ENCODE measurements around the gene SPNS3. TPM values are rescaled to one million over a fixed set of nuclear protein-coding genes. Genes with fewer than 3 reads are reported as not detected.

Gene SPNS3
- total RNA-seq, 1 experiment from 2014 or later = 1.2 TPM

DNA sequence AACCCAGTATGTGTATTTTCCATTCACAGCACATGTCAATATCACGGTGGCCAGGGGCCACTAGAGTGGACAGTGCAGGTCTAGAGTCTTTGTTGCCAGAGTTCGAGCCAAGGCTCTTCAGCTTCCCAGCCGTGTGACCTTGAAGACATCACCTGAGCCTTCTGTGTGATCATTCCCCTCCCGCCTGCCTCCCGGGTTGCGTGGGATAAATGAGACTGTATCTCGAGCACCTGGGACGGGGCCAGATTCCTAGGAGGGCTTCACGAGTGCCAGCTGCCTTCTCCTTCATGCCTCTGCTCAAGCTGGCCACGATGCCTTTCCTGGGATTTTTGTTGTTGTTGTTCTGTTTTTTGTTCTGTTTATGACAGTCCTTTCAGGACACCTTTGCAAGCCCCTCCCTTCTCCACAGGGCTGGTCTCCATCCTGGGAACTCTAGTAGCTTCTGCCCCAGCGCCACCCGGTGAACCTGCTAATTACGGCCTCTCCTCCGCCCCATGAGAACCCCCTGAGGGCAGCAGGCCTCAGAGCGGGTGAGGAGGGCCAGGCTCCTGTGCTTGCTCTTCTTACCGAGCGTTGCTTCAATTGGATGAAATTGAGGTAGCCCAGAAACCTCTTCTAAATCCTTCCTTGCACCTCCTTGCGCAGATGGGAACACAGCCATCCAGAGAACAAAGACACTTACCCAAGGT is 68.9 kb downstream of the SPNS3 start:
- in situ Hi-C loops (cut with HindIII; ENCODE audit: low sequenced_read_pairs) = no loop called here

DNA sequence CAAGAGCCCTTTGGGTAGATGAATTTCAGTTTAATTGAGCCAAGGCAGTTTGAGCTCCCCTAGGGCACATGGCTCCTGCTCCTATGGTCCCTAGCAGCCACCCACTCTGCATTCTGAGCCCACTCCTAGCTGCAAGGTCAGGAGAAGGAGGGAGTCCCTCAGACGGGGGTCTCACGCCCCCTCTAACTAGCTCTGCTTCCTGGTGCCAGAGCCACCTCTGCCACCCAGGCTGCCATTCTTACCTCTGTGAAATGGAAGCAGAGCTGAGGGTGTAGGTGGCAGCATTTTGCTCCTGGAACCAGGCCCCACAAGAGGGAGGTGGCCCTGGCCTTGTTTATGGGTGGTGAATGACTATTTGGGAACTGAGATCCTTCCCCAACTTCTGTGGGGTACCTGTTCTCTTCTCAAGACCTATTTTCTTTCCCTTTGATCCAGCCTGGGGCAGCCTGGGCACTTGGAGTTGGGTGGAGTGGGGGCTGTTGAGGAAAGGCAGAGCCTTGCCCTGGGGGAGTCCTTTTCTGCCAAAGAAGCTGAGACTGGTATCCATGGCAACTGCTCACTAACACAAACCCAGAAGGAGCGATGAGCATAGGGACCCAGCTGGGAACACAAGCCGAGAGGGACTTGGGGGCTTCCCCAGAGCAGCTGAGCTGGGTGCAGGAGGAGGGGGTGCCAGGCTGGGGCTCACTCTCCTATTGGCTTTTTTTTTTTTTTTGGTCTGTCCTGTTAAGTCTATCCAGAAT is 69.7 kb downstream of the SPNS3 start:
- in situ Hi-C loops (cut with HindIII; ENCODE audit: low sequenced_read_pairs) = no loop called here
- no peak for DNase-seq (ENCODE audit: low spot score)

More for the DNA sequence above, 68.9 kb downstream of the SPNS3 start:
- DNase-seq (ENCODE audit: low spot score) = no peak

DNA sequence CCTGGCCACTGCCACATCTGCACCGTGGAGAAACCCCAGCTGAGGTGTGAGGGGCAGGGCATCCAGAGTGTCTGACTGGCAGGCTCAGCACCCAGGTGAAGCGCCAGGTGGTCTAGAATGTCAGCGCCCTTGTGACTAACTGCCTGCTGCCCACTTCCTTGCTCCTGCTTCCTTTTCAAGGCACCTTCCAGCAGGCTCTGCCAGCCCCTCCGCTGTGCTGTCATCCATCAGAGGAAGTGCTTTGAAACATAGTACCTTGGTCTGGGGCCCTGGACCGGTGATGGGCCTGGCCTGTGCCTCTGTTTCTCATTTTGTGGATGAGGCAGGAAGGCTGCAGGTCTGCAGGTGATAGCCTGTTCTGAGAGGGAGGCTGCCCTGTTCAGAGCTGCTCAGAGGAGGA is 70.4 kb downstream of the SPNS3 start:
- in situ Hi-C loops (cut with HindIII; ENCODE audit: low sequenced_read_pairs) = no loop called here
- DNase-seq (ENCODE audit: low spot score) = no peak

DNA sequence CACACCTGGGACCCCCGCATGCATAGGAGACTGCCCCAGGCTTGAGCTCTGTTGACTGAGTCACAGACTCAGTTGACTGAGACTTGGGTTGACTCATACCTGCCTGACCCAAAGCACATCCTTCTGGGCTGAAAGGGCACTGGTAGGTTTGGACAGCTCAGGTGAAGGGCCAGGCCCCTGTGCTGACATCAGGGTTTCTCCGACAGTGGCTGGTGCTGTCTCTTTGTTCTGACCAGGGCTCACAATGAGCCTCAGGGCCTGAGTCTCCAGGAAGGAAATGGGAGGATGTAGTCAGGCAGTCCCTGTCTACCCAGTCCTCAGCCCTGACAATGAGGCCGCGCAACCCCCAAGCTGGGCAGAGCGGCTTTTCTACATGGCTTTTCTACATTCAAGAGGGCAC is 71.4 kb downstream of the SPNS3 start:
- DNase-seq (ENCODE audit: low spot score) = no peak
- in situ Hi-C loops (cut with HindIII; ENCODE audit: low sequenced_read_pairs) = no loop called here

DNA sequence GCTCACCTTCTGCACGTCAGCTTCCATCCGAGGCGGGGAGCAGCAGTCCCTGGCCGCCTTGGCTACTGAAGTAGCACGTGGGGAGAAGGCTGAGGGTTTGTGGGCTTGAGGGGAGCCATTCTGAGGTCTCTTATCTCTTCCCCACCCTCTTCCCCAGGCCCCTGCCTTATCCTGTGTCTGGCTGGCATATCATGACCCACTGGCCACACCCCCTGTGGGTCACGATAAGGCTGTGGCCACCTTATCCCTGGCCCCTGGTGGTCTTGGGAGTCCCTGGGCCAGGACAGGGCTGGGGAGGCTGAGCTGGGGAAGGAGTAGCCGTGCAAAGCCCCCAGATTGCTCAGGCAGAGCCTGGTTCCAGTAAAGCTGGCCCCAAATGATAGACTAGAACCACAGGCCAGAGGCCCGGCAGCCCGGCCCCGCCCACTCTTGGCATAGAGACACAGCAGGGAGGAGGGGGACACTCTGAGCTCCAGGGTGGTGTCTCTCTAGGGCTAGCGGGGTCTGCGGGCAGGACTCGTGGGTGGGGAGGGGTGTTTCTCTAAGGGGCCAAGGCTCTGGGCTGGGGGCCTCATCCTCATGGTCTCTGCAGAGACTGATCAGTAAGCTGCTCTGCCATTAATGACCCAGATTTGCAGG is 72.6 kb downstream of the SPNS3 start:
- in situ Hi-C loops (cut with HindIII; ENCODE audit: low sequenced_read_pairs) = no loop called here

DNA sequence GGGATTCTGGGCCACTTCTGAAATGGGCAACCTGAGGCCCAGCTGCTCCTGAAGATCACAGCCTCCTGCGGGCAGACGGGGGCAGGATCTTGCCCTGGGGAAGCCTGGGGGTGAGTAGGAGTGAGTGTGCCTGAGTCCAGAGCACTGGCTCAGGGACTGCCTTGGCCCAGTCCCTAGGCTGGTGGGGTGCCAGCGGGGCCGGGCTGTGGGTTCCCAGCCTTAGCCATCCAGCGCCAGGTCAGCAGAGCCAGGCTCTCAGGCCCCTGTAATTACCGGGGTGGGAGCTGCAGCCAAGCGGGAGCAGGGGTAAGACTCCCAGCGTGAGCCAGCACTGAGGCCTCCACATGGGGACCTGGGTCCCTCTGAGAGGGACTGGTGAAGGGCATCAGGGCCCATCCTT is 73.2 kb downstream of the SPNS3 start:
- in situ Hi-C loops (cut with HindIII; ENCODE audit: low sequenced_read_pairs) = no loop called here
- DNase-seq (ENCODE audit: low spot score) = no peak

More for the DNA sequence above, 72.6 kb downstream of the SPNS3 start:
- DNase-seq (ENCODE audit: low spot score) = no peak

DNA sequence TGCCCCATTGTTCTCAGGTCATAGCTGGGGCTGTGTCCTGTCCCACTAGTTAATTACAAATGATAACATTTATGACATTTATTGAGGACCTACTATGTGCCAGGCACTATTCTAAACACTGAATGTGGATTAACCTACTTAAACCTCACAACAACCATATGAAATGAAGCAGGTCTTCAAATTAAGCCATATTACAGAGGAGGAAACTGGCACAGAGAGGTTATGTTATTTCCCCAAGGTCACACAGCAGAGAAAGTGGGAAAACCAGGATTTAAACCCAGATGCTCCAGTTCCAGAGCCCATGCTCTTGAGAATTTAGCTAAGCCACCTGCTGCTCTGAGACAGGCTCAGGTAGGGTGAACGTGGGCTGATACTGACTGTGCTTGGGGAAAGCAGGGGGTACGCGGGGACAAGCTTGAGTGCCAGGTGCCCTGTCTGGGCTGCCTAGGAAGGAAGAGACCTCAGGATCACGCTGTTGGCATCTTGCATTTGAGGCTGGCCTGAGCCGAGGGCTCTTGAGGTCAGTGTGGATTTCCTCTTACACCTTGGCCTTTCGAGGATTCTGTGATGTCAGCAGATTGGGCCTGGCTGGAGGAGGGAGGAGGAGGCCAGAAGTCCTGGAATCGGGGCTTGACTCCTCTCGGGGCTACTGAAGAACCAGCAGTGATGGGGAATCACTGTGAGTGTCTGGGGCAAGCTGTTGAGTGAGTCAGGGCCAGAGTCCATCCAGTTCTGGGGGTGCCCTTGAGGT is 73.8 kb downstream of the SPNS3 start:
- in situ Hi-C loops (cut with HindIII; ENCODE audit: low sequenced_read_pairs) = no loop called here
- no peak for DNase-seq (ENCODE audit: low spot score)

DNA sequence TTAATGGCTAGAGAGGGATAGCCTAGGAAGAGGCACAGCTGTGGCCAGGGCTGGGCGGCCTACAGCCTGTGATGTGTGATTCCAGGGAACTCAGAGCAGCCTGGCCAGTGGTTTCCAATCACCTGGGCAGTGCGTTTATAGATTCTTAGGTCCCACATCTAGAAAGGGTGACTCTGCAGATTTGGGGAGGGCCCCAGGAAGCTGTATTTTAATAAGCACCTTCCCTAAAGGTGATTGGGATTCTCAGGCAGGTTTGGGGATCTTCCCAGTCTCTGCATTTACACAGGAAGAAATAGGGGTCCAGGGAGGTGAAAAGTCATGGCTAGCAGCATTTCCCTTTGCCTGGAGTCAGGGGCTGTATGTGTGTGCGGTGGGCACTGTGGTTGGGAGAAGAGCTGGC is 74.5 kb downstream of the SPNS3 start:
- no peak for DNase-seq (ENCODE audit: low spot score)
- in situ Hi-C loops (cut with HindIII; ENCODE audit: low sequenced_read_pairs) = no loop called here

DNA sequence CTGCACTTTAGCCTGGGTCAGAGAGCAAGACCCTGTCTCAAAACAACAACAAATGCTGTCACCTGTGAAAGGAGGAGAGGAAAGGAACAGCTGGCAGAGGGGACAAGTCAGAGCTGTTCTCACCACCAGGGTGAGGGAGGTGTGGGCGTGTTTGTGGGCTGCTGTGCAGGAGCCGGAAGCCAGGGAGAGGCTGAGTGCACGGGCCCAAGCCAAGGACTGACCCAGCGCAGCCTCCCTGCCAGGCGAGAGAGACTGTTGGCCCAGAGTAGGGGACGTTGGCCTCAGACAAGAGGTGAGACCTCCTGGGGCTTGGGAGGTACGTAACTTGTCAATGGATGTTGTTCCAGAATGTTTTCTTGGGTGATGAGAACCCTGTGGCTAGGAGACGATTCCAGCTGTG is 75.7 kb downstream of the SPNS3 start:
- in situ Hi-C loops (cut with HindIII; ENCODE audit: low sequenced_read_pairs) = no loop called here

DNA sequence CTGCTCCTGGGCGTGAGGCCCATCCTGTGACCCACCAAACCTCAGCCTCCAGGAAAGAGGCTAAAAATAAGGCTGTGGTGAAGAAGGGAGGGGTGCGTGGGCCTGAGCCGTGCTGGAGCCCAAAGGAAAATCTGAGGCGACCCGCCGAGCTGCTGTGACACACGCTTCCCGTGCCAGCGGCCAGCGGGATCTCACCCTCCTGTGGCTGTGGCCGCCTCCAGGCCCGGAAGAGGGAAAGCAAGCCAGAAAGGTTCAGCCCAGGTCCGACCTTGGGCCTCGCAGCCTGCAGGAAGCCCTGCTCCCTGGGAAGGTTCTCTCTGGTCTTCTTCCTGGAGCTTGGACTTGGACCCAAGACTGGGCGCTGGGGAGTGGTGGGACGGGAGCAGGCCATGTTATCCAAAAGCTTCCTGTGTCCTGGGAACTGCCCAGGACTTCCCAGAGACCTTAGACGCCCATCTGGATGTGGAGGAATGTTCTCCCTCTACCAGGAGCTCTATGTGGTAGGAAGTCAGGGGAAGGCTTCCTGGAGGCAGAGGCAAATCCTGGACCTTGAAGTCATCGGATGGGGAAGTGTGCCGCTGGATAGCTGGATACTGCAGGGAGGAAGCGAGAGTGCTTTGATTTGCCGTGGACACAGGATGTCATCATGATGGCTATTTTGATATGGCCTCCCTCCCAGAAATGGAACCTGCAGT is 76.3 kb downstream of the SPNS3 start:
- no peak for DNase-seq (ENCODE audit: low spot score)
- in situ Hi-C loops (cut with HindIII; ENCODE audit: low sequenced_read_pairs) = no loop called here

More for the DNA sequence above, 75.7 kb downstream of the SPNS3 start:
- no peak for DNase-seq (ENCODE audit: low spot score)

DNA sequence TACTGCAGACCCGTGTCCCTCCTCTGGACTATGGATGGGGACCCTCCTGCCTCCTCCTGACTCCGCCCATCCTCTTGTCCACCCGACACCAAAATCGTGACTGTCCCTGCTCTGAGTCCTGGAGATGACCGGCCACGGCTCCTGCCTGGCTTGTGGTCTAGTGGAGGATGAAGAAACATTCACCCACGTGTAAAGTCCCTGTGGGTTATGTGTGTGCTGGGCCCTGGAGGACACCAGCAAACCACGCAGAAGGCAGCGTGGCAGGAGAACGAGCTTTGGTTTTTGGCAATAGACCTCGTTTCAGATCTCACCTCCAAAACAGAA is 76.8 kb downstream of the SPNS3 start:
- in situ Hi-C loops (cut with HindIII; ENCODE audit: low sequenced_read_pairs) = no loop called here
- no peak for DNase-seq (ENCODE audit: low spot score)

DNA sequence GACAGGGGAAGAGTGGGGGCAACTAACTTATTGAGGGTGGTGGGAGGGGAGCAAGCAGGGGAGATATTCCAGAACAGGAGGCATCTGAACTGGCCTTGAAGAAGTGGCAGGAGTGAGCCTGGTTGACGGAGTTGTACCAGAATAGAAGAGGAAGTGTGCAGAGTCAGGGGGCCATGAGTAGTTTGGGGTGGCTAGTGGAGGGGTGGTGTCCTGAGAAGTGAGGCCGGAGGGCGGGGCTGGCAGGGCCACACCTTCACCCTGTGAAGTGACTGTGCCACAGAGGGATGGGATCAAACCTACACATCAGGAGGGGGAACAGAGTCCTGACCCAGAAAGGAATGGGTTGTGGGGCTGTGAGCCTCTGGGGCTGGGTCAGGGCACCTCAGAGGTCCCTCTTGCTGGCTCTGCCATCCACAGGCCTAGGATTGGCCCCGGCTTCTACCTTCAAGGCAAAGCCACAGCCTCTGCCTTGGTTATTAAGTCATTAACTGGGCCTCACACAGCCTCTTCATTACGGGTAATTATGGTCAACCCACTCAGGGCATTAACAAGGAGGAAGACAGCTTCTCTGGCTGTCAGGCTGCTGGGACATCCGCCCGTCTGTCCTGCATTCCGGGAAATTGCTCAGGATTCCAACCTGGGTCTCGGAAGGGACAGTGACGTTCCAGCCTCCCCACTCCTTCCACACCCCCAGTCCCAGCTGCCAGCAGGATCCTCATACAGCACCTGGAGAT is 77.6 kb downstream of the SPNS3 start:
- in situ Hi-C loops (cut with HindIII; ENCODE audit: low sequenced_read_pairs) = no loop called here
- DNase-seq (ENCODE audit: low spot score) = no peak

DNA sequence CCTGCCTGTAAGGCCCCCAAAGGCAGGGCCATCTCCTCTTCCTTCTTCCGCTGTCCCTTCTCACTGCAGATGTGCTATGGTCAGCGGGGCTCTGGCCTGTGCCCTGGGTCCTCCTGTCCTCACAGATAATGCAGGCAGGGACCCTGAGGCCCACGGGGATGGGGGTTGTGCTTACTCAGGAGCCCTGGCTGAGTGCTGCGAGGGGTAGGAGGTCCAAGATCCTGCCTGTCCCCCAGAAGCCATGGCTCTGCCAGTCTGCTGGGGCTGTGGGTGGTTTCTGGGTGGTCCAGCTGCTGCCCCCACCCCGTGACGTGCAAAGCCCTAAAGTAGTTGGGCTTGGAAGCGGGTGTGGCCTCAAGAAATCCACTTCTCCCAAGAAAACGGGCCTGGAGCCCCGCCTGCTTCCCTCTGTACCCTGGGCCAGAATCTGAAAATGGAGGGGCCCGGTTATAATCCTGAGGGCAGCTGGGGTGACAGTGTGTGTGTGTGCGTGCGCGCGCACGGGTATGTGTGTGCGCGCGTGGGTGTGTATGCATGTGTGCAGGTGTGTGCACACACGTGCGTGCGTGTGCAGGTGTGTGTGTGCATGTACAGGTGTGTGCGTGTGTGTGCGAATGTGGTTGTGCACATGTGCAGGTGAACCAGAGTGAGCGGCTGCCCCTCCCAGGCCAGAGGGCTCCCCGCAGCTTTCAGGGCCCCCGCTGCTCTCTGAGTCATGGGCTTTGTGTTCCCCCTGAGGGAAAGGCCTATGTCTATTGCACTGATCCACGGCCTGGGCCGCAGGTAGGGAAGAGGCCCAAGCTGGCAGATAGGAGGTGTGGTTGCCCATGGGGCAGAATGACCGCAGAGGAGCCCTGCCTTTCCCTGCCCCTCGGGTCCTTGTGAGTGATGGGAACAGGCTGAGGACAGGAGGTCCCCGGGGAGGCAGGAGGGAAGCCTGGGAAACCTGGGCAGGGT is 78.7 kb downstream of the SPNS3 start:
- in situ Hi-C loops (cut with HindIII; ENCODE audit: low sequenced_read_pairs) = no loop called here

DNA sequence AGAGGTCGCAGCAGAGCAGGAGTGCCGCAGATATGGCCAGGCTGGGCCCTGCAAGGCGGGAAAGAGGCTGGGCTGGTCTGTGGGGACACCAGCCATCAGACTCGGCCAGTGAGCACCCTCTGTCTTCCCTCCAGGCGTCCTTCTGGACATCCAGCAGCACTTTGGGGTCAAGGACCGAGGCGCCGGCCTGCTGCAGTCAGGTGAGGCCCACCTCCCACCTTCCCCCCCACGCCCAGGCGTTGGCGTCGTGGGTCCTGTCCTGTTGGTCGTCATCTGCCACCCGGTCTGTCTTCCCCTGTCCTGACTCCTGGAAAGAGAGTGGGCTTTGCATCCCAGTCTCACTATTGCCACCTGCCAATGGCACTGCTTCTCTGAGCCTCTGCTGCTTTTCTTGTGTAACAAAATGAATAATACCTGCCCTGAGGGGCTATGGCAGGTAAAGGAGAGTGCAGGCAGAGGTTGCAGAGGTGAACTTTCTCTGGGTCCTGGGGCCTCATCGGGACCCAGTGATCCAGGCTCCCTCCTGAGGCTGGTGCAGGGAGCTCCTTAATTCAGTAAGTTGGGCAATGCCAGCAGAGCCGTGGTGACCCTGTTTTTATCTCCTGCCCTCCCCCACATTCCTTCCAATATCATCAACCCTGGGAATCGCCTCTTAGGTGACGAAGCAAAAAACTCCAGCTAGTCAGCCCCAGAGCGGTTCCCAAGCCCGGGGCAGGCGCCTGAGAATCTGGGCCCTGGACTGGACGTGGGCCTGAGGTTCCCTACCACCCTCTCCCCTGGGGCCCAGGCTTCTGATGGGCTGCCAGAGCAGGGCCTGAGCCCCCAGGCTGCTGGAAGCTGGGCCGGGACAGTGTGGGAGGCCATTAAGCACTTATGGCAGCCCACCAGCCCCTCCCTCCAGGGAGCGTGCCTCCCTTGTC is 79.6 kb downstream of the SPNS3 start:
- in situ Hi-C loops (cut with HindIII; ENCODE audit: low sequenced_read_pairs) = no loop called here
- DNase-seq (ENCODE audit: low spot score) = no peak

More for the DNA sequence above, 78.7 kb downstream of the SPNS3 start:
- DNase-seq (ENCODE audit: low spot score) = no peak

DNA sequence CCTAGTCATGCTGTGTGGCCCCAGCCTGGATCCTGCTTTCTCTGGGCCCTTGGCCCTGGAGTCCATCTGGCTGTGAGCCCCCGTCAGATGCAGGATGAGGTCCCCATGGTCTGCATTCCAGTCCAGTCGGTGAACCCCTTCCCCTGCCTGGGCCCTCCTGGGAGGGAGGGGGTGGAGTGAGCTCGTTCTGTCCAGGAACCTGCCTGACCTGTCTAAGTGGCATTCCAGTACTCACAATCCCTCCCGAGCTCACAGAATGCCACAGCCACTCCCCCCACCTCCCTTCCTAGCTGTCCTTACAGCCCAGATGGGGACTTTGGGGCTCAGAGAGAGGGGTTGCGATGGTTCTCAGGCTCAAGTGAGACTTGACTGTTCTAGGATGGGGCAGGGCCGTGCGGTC is 80.5 kb downstream of the SPNS3 start:
- DNase-seq (ENCODE audit: low spot score) = no peak
- in situ Hi-C loops (cut with HindIII; ENCODE audit: low sequenced_read_pairs) = no loop called here

DNA sequence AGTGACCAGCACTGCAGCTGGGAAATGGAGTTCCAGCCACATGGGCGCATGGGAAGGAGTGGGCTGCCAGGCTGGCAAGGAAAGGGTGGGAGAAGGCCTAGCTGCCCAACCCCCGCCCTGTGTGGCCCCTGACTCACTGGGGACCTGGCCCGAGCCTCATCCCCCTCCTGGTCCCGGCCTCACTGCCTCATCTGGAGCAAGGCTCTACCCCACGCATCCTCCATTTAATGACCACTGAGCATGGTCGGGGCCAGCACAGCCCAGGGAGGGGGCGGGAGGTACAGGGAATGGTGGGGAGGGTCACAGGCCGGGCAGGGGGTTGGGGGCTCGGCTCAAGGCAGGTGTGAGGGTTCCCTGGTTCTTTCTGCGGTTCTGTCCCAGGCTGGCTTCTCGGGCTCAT is 81.0 kb downstream of the SPNS3 start:
- DNase-seq (ENCODE audit: low spot score) = no peak
- in situ Hi-C loops (cut with HindIII; ENCODE audit: low sequenced_read_pairs) = no loop called here

DNA sequence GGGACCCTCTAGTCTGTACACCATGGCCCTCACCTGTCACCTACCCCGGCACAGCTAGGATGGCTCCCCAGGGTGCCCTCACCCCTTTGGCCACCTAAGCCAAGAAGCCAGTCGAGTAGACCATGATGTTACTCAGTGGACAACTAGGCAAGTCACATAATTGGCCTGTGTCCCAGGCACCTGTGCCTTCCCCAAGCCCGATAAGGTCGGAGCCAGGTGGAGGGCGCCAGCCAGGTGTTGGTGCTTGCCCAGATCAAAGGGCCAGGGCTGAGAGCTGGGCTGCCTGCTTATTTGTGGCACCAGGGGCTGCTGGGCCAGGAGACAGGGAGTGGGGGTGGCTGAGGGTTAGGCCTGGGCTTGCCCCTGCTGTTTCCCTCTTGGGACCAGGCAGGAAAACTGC is 81.8 kb downstream of the SPNS3 start:
- DNase-seq (ENCODE audit: low spot score) = no peak
- in situ Hi-C loops (cut with HindIII; ENCODE audit: low sequenced_read_pairs) = no loop called here
